Measurements from ENCODE around the gene NDFIP1. TPM values are rescaled to one million over a fixed set of nuclear protein-coding genes. Genes with fewer than 3 reads are reported as not detected.

Gene NDFIP1
- total RNA-seq, 1 experiment from 2014 or later = 40.9 TPM

DNA sequence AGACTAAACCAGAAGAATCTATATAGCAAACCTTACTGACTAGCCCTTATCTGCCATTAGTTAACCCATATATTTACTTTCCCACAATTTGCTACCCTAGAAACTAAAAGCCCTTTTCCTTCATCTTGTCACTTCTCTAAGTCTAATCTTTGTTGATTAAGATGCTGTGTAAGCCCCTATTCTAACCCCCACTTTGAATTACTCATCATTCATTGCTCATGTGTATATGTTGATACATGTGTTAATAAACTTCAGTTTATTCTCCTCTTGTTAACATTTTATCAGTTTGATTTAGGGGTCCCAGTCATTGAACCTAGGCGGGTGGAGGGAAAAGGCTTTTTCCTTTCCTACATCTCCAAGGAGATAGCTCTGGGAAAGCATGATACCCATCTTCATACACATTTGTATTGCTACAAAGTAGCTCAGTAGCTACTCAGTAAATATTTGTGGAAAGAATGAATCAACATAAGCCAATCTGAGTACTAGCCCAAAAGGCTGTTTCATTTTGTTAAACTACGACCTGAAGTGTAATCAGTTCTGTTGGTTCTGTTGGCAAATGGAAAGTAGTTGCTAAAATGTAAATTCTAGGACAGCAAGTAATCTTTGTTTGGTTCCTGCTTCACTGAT, 35.1 kb upstream of the NDFIP1 start:
- CTCF ChIA-PET = no interaction called here

DNA sequence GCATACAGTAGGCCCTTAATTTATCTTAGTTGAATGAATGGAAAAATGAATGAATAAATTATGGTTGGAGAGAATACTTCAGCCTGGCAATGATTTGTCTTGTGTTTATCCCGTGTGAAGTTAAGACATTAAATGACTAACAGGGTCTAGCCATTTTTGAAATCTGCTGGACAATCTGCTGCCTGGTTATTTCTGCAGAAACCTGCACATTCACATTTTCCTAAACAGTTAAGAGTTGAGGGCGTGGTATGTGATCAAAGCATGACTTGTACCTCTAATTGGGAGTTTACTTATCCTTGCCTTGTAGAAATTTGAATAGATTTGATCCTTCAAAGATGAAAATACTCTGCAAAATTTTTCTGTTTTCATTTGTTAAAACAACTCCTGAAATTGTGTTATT, 34.6 kb upstream of the NDFIP1 start:
- TF ChIP-seq REST (IDR thresholded peaks at IDR 0.05; ENCODE audit: insufficient read depth in 1 of 2, low read depth in 2 of 2, low read length in 1 of 2) (no peak), SIN3A (IDR thresholded peaks at IDR 0.05; ENCODE audit: borderline replicate concordance, insufficient read depth, low read depth, low read length) (no peak), POLR2AphosphoS5 (IDR thresholded peaks at IDR 0.05; ENCODE audit: low read depth, low read length) (no peak), TCF7L2 (IDR thresholded peaks at IDR 0.05; ENCODE audit: low read depth, low read length) (no peak), CTCF (IDR thresholded peaks at IDR 0.05) (no peak)
- ChIA-PET CTCF (no interaction called here), POLR2A (interaction anchor here (0.7 kb wide), 1 partner anchor 26 kb away, joined by 7 read pairs; no protein-coding TSS in a partner anchor)
- H3K27me3 ChIP-seq (ENCODE audit: control insufficient read depth, insufficient read depth, low read length) = peaks cover 3% of the 10 kb centered on the region; the same call in 1 of the 2 replicates
- H3K9me3 ChIP-seq (ENCODE audit: control insufficient read depth, insufficient read depth, low read depth, low read length) = no peaks in the 10 kb centered on the region
- in situ Hi-C loops (cut with HindIII; ENCODE audit: low pct_unique_long_range_greater_than_20kb, low sequenced_read_pairs) = no loop called here
- H3K27ac ChIP-seq (ENCODE audit: low read length) = no peak overlapping the region
- DNase-seq (ENCODE audit: low read depth, low spot score) (no peak), ATAC-seq (no peak)
- intact Hi-C loops (cut with micrococcal nuclease; ENCODE audit: unreplicated experiment) = no loop called here
- no TSS peak for BruUV-seq (replicated peaks)
- no peaks in the 10 kb centered on the region for H3K36me3 ChIP-seq (ENCODE audit: control insufficient read depth, insufficient read depth, low read length)
- H3K4me3 ChIP-seq (ENCODE audit: low read depth in 2 of 2, low read length in 2 of 2) = no peak overlapping the region
- no peaks in the 10 kb centered on the region for H3K4me1 ChIP-seq (ENCODE audit: control insufficient read depth, insufficient read depth, low read length)

More for the DNA sequence above, 35.1 kb upstream of the NDFIP1 start:
- in situ Hi-C loops (cut with HindIII; ENCODE audit: low pct_unique_long_range_greater_than_20kb, low sequenced_read_pairs) = no loop called here
- H3K27ac ChIP-seq (ENCODE audit: low read length) = no peak overlapping the region
- DNase-seq (ENCODE audit: low read depth, low spot score) = no peak
- H3K27me3 ChIP-seq (ENCODE audit: control insufficient read depth, insufficient read depth, low read length) = peaks cover 3% of the 10 kb centered on the region; the same call in 1 of the 2 replicates
- no peaks in the 10 kb centered on the region for H3K4me1 ChIP-seq (ENCODE audit: control insufficient read depth, insufficient read depth, low read length)
- intact Hi-C loops (cut with micrococcal nuclease; ENCODE audit: unreplicated experiment) = no loop called here
- no TSS peak for BruUV-seq (replicated peaks)
- H3K9me3 ChIP-seq (ENCODE audit: control insufficient read depth, insufficient read depth, low read depth, low read length) = no peaks in the 10 kb centered on the region
- no peak for ATAC-seq
- H3K36me3 ChIP-seq (ENCODE audit: control insufficient read depth, insufficient read depth, low read length) = no peaks in the 10 kb centered on the region
- POLR2A ChIA-PET = interaction anchor here (0.7 kb wide), 1 partner anchor 25 kb away, joined by 7 read pairs; no protein-coding TSS in a partner anchor
- no peak overlapping the region for H3K4me3 ChIP-seq (ENCODE audit: low read depth in 2 of 2, low read length in 2 of 2)
- TF ChIP-seq SIN3A (IDR thresholded peaks at IDR 0.05; ENCODE audit: borderline replicate concordance, insufficient read depth, low read depth, low read length) = no peak
- no peak for TF ChIP-seq POLR2AphosphoS5 (IDR thresholded peaks at IDR 0.05; ENCODE audit: low read depth, low read length)
- TF ChIP-seq REST (IDR thresholded peaks at IDR 0.05; ENCODE audit: insufficient read depth in 1 of 2, low read depth in 2 of 2, low read length in 1 of 2) = no peak
- TF ChIP-seq TCF7L2 (IDR thresholded peaks at IDR 0.05; ENCODE audit: low read depth, low read length) = no peak
- no peak for TF ChIP-seq CTCF (IDR thresholded peaks at IDR 0.05)
